ENCODE measurements around the gene GPR161. TPM values are rescaled to one million over a fixed set of nuclear protein-coding genes. Genes with fewer than 3 reads are reported as not detected.

Gene GPR161
- polyA plus RNA-seq, 1 donor (not counting 4 experiments of a cell fraction or from before 2014, with no cell fraction given), result 7.8 TPM

DNA sequence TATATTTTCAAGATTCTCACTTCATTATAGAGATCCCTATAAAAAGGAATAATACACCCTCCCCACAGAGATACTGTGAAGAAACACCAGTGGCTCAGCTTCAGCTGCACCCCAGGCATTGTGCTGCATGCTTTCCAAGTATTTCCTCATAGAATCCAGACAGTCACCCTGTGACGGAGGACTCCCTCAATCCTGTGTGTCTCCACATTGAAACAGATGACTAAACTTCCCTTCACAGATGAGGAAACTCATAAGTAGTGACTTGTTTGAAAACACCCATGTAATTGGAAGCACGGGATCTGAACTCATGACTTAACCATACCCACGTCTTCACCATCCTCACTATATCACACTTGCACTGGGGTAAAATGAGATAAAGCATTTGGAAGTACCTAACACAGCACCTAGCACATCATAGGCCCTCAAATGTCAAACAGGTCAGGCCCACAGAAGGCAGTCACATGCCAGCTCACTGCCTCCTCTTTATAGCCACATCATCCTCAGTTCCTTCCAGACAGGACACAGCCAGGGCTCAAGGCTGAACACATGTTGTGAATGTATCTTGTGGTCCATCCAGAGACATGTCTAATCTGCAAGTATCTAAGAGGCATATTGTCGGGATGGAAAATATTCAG lies 55.2 kb downstream of the GPR161 start:
- peak overlapping the region; percentile 80 for H3K27ac ChIP-seq (ENCODE audit: control insufficient read depth, insufficient read depth, low read length)
- H3K4me3 ChIP-seq (ENCODE audit: control insufficient read depth in 2 of 3, extremely low read depth in 1 of 3, insufficient read depth in 2 of 3, low read depth in 1 of 3, low read length in 3 of 3), result no peak overlapping the region
- peak overlapping the region; percentile 16 for H3K4me2 ChIP-seq (ENCODE audit: control insufficient read depth, extremely low read depth, insufficient read depth, low read depth, low read length)
- DNase-seq (ENCODE audit: low read depth, low spot score) (no peak), FAIRE-seq (peak; percentile 29)
- peaks cover 4% of the 10 kb centered on the region for H3K9me1 ChIP-seq (ENCODE audit: control insufficient read depth, extremely low read depth, insufficient read depth, low read length)
- H2AFZ ChIP-seq (ENCODE audit: control insufficient read depth, low read length), result no peak overlapping the region
- dilution Hi-C loops (cut with MboI; ENCODE audit: extremely low pct_ligation_motif_present, low sequenced_read_pairs), result no loop called here
- H4K20me1 ChIP-seq (ENCODE audit: control insufficient read depth, extremely low read depth, insufficient read depth, low read length), result no peaks in the 10 kb centered on the region
- no peak for TF ChIP-seq EZH2 (IDR thresholded peaks at IDR 0.05; ENCODE audit: low read length)
- TF ChIP-seq, protein P1, sequence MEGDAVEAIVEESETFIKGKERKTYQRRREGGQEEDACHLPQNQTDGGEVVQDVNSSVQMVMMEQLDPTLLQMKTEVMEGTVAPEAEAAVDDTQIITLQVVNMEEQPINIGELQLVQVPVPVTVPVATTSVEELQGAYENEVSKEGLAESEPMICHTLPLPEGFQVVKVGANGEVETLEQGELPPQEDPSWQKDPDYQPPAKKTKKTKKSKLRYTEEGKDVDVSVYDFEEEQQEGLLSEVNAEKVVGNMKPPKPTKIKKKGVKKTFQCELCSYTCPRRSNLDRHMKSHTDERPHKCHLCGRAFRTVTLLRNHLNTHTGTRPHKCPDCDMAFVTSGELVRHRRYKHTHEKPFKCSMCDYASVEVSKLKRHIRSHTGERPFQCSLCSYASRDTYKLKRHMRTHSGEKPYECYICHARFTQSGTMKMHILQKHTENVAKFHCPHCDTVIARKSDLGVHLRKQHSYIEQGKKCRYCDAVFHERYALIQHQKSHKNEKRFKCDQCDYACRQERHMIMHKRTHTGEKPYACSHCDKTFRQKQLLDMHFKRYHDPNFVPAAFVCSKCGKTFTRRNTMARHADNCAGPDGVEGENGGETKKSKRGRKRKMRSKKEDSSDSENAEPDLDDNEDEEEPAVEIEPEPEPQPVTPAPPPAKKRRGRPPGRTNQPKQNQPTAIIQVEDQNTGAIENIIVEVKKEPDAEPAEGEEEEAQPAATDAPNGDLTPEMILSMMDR (optimal IDR thresholded peaks at IDR 0.05 in 1 of 3, IDR thresholded peaks at IDR 0.05 in 1 of 3, conservative IDR thresholded peaks at IDR 0.05 in 1 of 3; ENCODE audit: extremely low read depth in 1 of 3, insufficient read depth in 2 of 3, low read length in 3 of 3), result no peak
- H3K9ac ChIP-seq (ENCODE audit: control insufficient read depth, extremely low read depth, insufficient read depth, low read length), result peak overlapping the region; percentile 30
- no peaks in the 10 kb centered on the region for H3K79me2 ChIP-seq (ENCODE audit: control insufficient read depth, insufficient read depth, low read length)
- no peaks in the 10 kb centered on the region for H3K9me3 ChIP-seq (ENCODE audit: control insufficient read depth, low read depth, low read length)
- H3K27me3 ChIP-seq (ENCODE audit: control insufficient read depth, extremely low read depth, insufficient read depth, low read length), result no peaks in the 10 kb centered on the region
- peaks cover 3 to 18% of the 10 kb centered on the region in 2 experiments for H3K36me3 ChIP-seq (ENCODE audit: control insufficient read depth in 2 of 2, extremely low read depth in 1 of 2, insufficient read depth in 2 of 2, low read length in 2 of 2)
- peaks cover 30% of the 10 kb centered on the region for H3K4me1 ChIP-seq (ENCODE audit: control insufficient read depth, extremely low read depth, insufficient read depth, low read length)

DNA sequence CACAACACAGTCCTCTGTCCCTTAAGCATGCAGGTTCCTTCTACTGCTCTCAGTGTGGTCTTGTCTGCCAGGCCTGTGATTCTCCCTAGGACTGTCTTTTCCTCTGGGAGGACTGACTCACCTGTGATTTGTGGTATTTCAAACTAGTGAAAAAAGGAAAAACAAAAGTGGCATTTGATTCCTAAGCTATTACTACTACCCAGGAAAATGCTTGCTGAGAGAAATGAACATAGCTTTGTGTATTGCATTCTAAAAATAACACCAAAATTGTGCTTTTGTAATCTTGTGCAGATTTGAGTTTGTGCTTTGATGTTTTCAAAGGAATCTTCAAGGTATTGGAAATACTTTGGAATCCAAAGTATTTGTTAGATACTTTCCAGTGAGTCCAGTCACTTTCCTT lies 57.0 kb downstream of the GPR161 start:
- no peak overlapping the region for H3K9ac ChIP-seq (ENCODE audit: control insufficient read depth, extremely low read depth, insufficient read depth, low read length)
- FAIRE-seq, result peak; percentile 23
- dilution Hi-C loops (cut with MboI; ENCODE audit: extremely low pct_ligation_motif_present, low sequenced_read_pairs), result no loop called here
- H2AFZ ChIP-seq (ENCODE audit: control insufficient read depth, low read length), result no peak overlapping the region
- H3K79me2 ChIP-seq (ENCODE audit: control insufficient read depth, insufficient read depth, low read length), result no peaks in the 10 kb centered on the region
- H3K4me3 ChIP-seq (ENCODE audit: control insufficient read depth in 2 of 3, extremely low read depth in 1 of 3, insufficient read depth in 2 of 3, low read depth in 1 of 3, low read length in 3 of 3), result no peak overlapping the region
- DNase-seq (ENCODE audit: low read depth, low spot score), result no peak
- H3K27ac ChIP-seq (ENCODE audit: control insufficient read depth, insufficient read depth, low read length), result peak overlapping the region; percentile 10
- peaks cover 4% of the 10 kb centered on the region for H3K9me1 ChIP-seq (ENCODE audit: control insufficient read depth, extremely low read depth, insufficient read depth, low read length)
- no peaks in the 10 kb centered on the region for H4K20me1 ChIP-seq (ENCODE audit: control insufficient read depth, extremely low read depth, insufficient read depth, low read length)
- no peaks in the 10 kb centered on the region for H3K27me3 ChIP-seq (ENCODE audit: control insufficient read depth, extremely low read depth, insufficient read depth, low read length)
- no peak for TF ChIP-seq EZH2 (IDR thresholded peaks at IDR 0.05; ENCODE audit: low read length)
- TF ChIP-seq, protein P1 (optimal IDR thresholded peaks at IDR 0.05 in 1 of 3, IDR thresholded peaks at IDR 0.05 in 1 of 3, conservative IDR thresholded peaks at IDR 0.05 in 1 of 3; ENCODE audit: extremely low read depth in 1 of 3, insufficient read depth in 2 of 3, low read length in 3 of 3), result no peak
- peaks cover 8 to 12% of the 10 kb centered on the region in 2 experiments for H3K36me3 ChIP-seq (ENCODE audit: control insufficient read depth in 2 of 2, extremely low read depth in 1 of 2, insufficient read depth in 2 of 2, low read length in 2 of 2)
- H3K9me3 ChIP-seq (ENCODE audit: control insufficient read depth, low read depth, low read length), result no peaks in the 10 kb centered on the region
- H3K4me1 ChIP-seq (ENCODE audit: control insufficient read depth, extremely low read depth, insufficient read depth, low read length), result peaks cover 30% of the 10 kb centered on the region
- H3K4me2 ChIP-seq (ENCODE audit: control insufficient read depth, extremely low read depth, insufficient read depth, low read depth, low read length), result no peak overlapping the region
